ENCODE results near the gene ATP11C. TPM values are rescaled to one million over a fixed set of nuclear protein-coding genes. Genes with fewer than 3 reads are reported as not detected.
A peak's percentile ranks its signal among the peaks of the same experiment; 100 is the strongest.

ATP11C gene
- total and polyA plus RNA-seq, 7 donors = 2.1 to 3.9 (median 3.0) TPM

DNA sequence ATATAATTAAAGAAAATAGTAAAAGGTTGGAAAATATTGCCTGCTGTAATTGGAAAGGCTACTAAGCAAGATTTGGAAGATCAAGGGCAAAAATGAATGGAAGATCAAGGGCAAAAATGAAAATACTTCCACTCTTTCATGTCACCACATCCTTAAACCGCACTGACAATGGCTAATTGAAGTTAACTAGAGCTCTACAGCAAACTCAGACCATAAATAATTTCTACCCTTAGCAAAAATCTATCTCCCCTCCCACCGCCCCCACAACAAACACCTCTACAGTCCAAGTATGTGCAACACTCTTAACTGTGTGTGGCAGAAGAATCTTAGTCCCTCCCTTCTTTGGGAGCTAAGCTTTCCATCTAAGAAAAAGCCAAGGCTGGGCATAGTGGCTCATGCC is 27.1 kb downstream of the ATP11C start:
- Histone ChIP-seq H3K9me3 (no peaks in the 10 kb centered on the region), H3K36me3 (ENCODE audit: insufficient read depth in 1 of 2, low read depth in 1 of 2) (no peaks in the 10 kb centered on the region), H3K27ac (no peak overlapping the region), H3K4me3 (no peak overlapping the region), H3K4me1 (peaks cover 6% of the 10 kb centered on the region), H3K27me3 (ENCODE audit: insufficient read depth in 3 of 3, low read length in 2 of 3) (no peaks in the 10 kb centered on the region)
- intact Hi-C loops (cut with DNase I) = no loop called here
- TF ChIP-seq, protein P1, sequence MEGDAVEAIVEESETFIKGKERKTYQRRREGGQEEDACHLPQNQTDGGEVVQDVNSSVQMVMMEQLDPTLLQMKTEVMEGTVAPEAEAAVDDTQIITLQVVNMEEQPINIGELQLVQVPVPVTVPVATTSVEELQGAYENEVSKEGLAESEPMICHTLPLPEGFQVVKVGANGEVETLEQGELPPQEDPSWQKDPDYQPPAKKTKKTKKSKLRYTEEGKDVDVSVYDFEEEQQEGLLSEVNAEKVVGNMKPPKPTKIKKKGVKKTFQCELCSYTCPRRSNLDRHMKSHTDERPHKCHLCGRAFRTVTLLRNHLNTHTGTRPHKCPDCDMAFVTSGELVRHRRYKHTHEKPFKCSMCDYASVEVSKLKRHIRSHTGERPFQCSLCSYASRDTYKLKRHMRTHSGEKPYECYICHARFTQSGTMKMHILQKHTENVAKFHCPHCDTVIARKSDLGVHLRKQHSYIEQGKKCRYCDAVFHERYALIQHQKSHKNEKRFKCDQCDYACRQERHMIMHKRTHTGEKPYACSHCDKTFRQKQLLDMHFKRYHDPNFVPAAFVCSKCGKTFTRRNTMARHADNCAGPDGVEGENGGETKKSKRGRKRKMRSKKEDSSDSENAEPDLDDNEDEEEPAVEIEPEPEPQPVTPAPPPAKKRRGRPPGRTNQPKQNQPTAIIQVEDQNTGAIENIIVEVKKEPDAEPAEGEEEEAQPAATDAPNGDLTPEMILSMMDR (IDR thresholded peaks at IDR 0.05) = no peak
- WGBS, 3 donors = 88 to 93% (median 90%) methylated on average over 2 of the region's 2 CpGs
- no peak for ATAC-seq
- no peak for DNase-seq

DNA sequence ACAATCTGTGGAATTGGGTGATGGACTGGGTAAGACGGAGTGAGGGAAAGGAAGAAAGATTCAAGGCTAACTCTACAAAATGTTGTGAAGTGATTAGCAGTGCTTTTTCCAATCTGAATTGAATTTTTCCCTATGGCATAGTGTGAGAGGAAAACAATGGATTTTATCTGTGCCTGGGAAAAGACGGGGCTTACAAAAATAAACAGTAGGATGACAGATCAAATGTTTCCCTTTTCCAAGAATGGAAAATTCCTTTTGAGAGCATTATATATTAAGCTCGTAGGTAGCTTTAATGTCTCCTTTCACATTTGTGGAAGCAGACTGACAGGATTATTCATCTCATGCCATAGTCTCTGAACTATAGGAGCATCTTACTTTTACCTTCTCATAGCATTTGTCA is 27.8 kb downstream of the ATP11C start:
- intact Hi-C loops (cut with DNase I) = no loop called here
- 59 to 80% (median 60%) methylated on average over 3 of the region's 3 CpGs for WGBS, 3 donors
- no peaks in the 10 kb centered on the region for H3K27me3 ChIP-seq (ENCODE audit: insufficient read depth in 3 of 3, low read length in 2 of 3)
- DNase-seq (no peak), ATAC-seq (no peak)
- TF ChIP-seq, protein P1 (IDR thresholded peaks at IDR 0.05) = no peak
- H3K4me3 ChIP-seq = no peak overlapping the region
- H3K9me3 ChIP-seq = no peaks in the 10 kb centered on the region
- no peaks in the 10 kb centered on the region for H3K36me3 ChIP-seq (ENCODE audit: insufficient read depth in 1 of 2, low read depth in 1 of 2)
- no peak overlapping the region for H3K27ac ChIP-seq
- H3K4me1 ChIP-seq = peaks cover 6% of the 10 kb centered on the region

DNA sequence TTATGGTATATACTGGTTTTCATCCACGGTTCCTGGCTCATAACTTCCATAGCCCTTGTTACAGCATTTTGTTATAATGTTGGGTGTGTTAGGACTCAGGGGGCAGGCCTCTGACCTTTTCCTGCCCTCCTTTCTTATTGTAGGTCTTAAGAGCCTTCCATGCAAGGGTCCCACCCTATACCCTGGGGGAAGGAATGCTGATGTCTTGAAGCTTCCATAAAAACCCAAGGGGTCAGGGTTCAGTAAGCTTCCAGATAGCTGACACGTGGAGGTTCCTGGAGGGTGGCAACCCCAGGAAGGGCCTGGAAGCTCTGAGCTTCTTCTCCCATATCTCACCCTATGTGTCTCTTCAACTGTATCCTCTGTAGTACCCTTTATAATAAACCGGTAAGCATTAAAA is 29.6 kb downstream of the ATP11C start:
- DNase-seq (no peak), ATAC-seq (no peak)
- WGBS, 3 donors = 78 to 100% (median 93%) methylated on average over 3 of the region's 3 CpGs
- Histone ChIP-seq H3K9me3 (no peaks in the 10 kb centered on the region), H3K4me1 (peaks cover 6% of the 10 kb centered on the region), H3K27me3 (ENCODE audit: insufficient read depth in 3 of 3, low read length in 2 of 3) (no peaks in the 10 kb centered on the region), H3K36me3 (ENCODE audit: insufficient read depth in 1 of 2, low read depth in 1 of 2) (no peaks in the 10 kb centered on the region), H3K27ac (no peak overlapping the region), H3K4me3 (no peak overlapping the region)
- intact Hi-C loops (cut with DNase I) = no loop called here
- TF ChIP-seq, protein P1 (IDR thresholded peaks at IDR 0.05) = no peak

DNA sequence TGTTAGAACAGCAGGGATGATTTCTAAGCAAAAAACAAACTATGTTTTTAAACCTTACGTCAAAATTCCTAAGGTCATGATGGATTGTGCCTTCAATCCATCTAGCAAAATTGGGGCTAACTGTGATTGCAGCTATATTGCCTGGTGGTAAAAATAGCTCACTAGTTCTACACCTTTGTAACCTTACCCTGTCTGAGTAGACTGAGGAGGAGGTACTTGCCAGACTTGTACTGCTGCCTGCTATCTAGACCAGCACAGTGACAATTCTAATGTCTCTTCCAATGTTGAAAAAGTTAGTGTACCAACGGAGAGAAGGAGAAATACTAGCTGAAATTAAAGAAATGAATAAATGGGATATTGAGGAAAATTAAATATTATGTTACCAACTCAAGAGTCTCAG is 30.3 kb downstream of the ATP11C start:
- Histone ChIP-seq H3K27ac (no peak overlapping the region), H3K4me3 (no peak overlapping the region), H3K9me3 (no peaks in the 10 kb centered on the region), H3K36me3 (ENCODE audit: insufficient read depth in 1 of 2, low read depth in 1 of 2) (no peaks in the 10 kb centered on the region), H3K4me1 (peaks cover 6% of the 10 kb centered on the region), H3K27me3 (ENCODE audit: insufficient read depth in 3 of 3, low read length in 2 of 3) (no peaks in the 10 kb centered on the region)
- DNase-seq (no peak), ATAC-seq (peak in 2 of 4 donors; percentile 46 to 52)
- intact Hi-C loops (cut with DNase I) = no loop called here
- WGBS, 3 donors = 58 to 73% (median 62%) methylated on average over 2 of the region's 2 CpGs
- TF ChIP-seq, protein P1 (IDR thresholded peaks at IDR 0.05) = no peak

DNA sequence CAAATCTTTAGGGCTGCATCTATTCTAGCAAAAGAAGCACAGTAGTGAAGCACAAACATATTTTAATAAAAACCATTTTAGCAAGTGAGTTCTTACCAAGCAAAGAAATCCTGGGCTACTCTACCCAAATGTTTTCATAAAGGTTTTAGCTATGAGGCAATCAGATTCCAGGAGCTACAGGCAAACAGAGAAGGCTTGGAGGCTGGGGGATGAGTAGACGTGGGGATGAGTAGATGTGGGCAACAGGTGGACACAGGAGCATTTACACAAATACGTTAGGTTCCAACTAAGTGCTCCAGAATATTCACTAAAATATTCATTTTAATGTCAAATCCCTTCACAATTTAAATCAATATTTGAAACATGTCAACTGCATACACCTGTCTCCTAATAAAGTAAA is 34.5 kb downstream of the ATP11C start:
- Histone ChIP-seq H3K27ac (no peak overlapping the region), H3K4me3 (no peak overlapping the region), H3K4me1 (peaks cover 6% of the 10 kb centered on the region), H3K9me3 (no peaks in the 10 kb centered on the region), H3K36me3 (ENCODE audit: insufficient read depth in 1 of 2, low read depth in 1 of 2) (no peaks in the 10 kb centered on the region), H3K27me3 (ENCODE audit: insufficient read depth in 3 of 3, low read length in 2 of 3) (no peaks in the 10 kb centered on the region)
- DNase-seq (no peak), ATAC-seq (no peak)
- 64 to 88% (median 87%) methylated on average over 2 of the region's 2 CpGs for WGBS, 3 donors
- intact Hi-C loops (cut with DNase I) = no loop called here
- TF ChIP-seq, protein P1 (IDR thresholded peaks at IDR 0.05) = no peak

All from psoas muscle (tissue), 8 donors.